K562 (cell line): Measurements from ENCODE around the gene SLC9A2. TPM values are rescaled to one million over a fixed set of nuclear protein-coding genes. Genes with fewer than 3 reads are reported as not detected.

Source experiments
- ATF7 ChIP-seq: fragments of 450-650 bp; IDR thresholded peaks from 2 replicates; pipeline ENCODE4 v1.7.1; 2014; ENCODE audit warnings: mild to moderate bottlenecking, moderate library complexity
- BRCA1 ChIP-seq, 2 experiments: fragments of 450-650 bp in 1 of 2; sonication (generic) in 1 of 2; formaldehyde crosslinking in 1 of 2; IDR thresholded peaks; 2 replicates each; pipeline versions ENCODE4 v1.5.0 to v1.6.1; 2017 to 2020; ENCODE audit warnings: mild to moderate bottlenecking in 1 of 2, missing genetic modification reagents in 1 of 2
- CREB1 ChIP-seq, 2 experiments: sonication (generic) in 1 of 2; formaldehyde crosslinking in 1 of 2; IDR thresholded peaks; 2 replicates each; pipeline versions ENCODE4 v1.6.1 to v1.8.0; 2012 to 2022; ENCODE audit warnings: inconsistent platforms in 1 of 2, mild to moderate bottlenecking in 1 of 2, missing genetic modification reagents in 1 of 2, moderate library complexity in 1 of 2
- ELK1 ChIP-seq: sonication (generic); formaldehyde crosslinking; IDR thresholded peaks from 2 replicates; pipeline ENCODE4 v1.8.1; 2022; ENCODE audit warnings: missing genetic modification reagents
- FOXA3 ChIP-seq, 2 experiments: fragments of 450-650 bp in 1 of 2; sonication (generic) in 1 of 2; formaldehyde crosslinking; IDR thresholded peaks in 1 of 2; conservative IDR thresholded peaks in 1 of 2; 2 replicates each; pipeline versions ENCODE4 v1.4.0 to v1.8.0; 2020 to 2022; ENCODE audit warnings: mild to moderate bottlenecking in 2 of 2, missing genetic modification reagents in 1 of 2
- HNRNPL ChIP-seq: fragments of 200-400 bp; formaldehyde crosslinking; IDR thresholded peaks from 2 replicates; pipeline ENCODE4 v1.6.1; 2017; ENCODE audit warnings: low read depth, mild to moderate bottlenecking, low read length
- HNRNPLL ChIP-seq: fragments of 200-400 bp; formaldehyde crosslinking; IDR thresholded peaks from 2 replicates; pipeline ENCODE4 v1.6.1; 2017; ENCODE audit warnings: low read length, low read depth, mild to moderate bottlenecking; ENCODE audit not compliant: poor library complexity, severe bottlenecking
- KDM1A ChIP-seq, 2 experiments: fragments of 450-650 bp; IDR thresholded peaks; 2 replicates each; pipeline ENCODE4 v1.6.1; 2016; ENCODE audit warnings: mild to moderate bottlenecking in 2 of 2
- NR4A1 ChIP-seq, 2 experiments: fragments of 250-450 bp in 1 of 2; fragments of 450-650 bp in 1 of 2; sonication (Bioruptor Pico) in 1 of 2; IDR thresholded peaks; 2 replicates each; pipeline versions ENCODE4 v1.4.0 to v1.6.1; 2016 to 2020; ENCODE audit warnings: mild to moderate bottlenecking in 2 of 2, missing compliant biosample characterization in 1 of 2, missing genetic modification characterization in 1 of 2, moderate library complexity in 1 of 2
- PHF8 ChIP-seq: fragments of 200-600 bp; sonication (generic); IDR thresholded peaks from 2 replicates; pipeline ENCODE4 v1.6.1; 2012; ENCODE audit warnings: mixed run types, mild to moderate bottlenecking, inconsistent platforms, low read length, moderate library complexity, borderline replicate concordance
- SAFB2 ChIP-seq: fragments of 200-400 bp; formaldehyde crosslinking; IDR thresholded peaks from 2 replicates; pipeline ENCODE4 v1.6.1; 2018; ENCODE audit warnings: borderline replicate concordance, low read length, low read depth, moderate library complexity; ENCODE audit not compliant: severe bottlenecking
- SAP30 ChIP-seq: fragments of 200-600 bp; sonication (generic); IDR thresholded peaks from 2 replicates; pipeline ENCODE4 v1.6.1; 2012; ENCODE audit warnings: borderline replicate concordance, low read depth, mild to moderate bottlenecking, moderate library complexity, low read length, control low read depth, inconsistent platforms; ENCODE audit not compliant: insufficient read depth, poor library complexity, severe bottlenecking
- TAL1 ChIP-seq: fragments of 450-650 bp; IDR thresholded peaks from 2 replicates; pipeline ENCODE4 v1.6.1; 2016; ENCODE audit warnings: mild to moderate bottlenecking
- TARDBP ChIP-seq: fragments of 450-650 bp; IDR thresholded peaks from 2 replicates; pipeline ENCODE4 v1.6.1; 2016
- ZBTB1 ChIP-seq: sonication (generic); formaldehyde crosslinking; IDR thresholded peaks from 2 replicates; pipeline ENCODE4 v1.8.1; 2023; ENCODE audit warnings: missing genetic modification reagents, low read depth, mild to moderate bottlenecking, borderline replicate concordance
- polyA plus RNA-seq, 8 experiments: library from polyadenylated mRNA; depleted of rRNA in 4 of 8; stranded (reverse) in 5 of 8; unstranded in 3 of 8; fragments of >200 nt; fragmentation: Nextera tagmentation in 2 of 8; fragmentation: Illumina TruSeq in 1 of 8; extraction: Ambion mirVana in 2 of 8; extraction: Trizol in 1 of 8; gene quantifications; 2 replicates each; pipeline versions ENCODE4 v1.2.1 to v1.2.3, GENCODE V29; 2011 to 2014; ENCODE audit warnings: inconsistent platforms in 1 of 8, missing spikeins in 1 of 8
- total RNA-seq, 7 experiments: library from RNA; depleted of rRNA in 6 of 7; stranded (reverse); fragments of >200 nt in 6 of 7; fragmentation: Illumina TruSeq in 2 of 7; extraction: Trizol in 2 of 7; gene quantifications; 2 replicates each; pipeline versions ENCODE4 v1.2.1 to v1.2.3, GENCODE V29; 2011 to 2021; ENCODE audit warnings: low replicate concordance in 1 of 7

SLC9A2 gene
- total and polyA plus RNA-seq, 9 of the 15 experiments (the other 6 are each of a cell fraction or from before 2014, with no cell fraction given): 0.45 to 3.3 (median 1.6) TPM

- TF ChIP-seq ZBTB1 (CRISPR knock-in tag) (0 out of 2 replicates have a peak, but pooled peaks have one; percentile 41), TARDBP (0 out of 2 replicates have a peak, but pooled peaks have one; percentile 63), ELK1 (CRISPR knock-in tag) (no peak), KDM1A (IDR thresholded peaks at IDR 0.05) (peak; percentile 62; a peak in 2 of 4 replicates), PHF8 (peak; percentile 59; the same call in 1 of the 2 replicates), HNRNPL (no peak), SAP30 (peak; percentile 2), HNRNPLL (peak; percentile 72), BRCA1 (IDR thresholded peaks at IDR 0.05) (no peak), BRCA1 (CRISPR knock-in tag; IDR thresholded peaks at IDR 0.05) (no peak), FOXA3 (CRISPR knock-in tag; conservative IDR thresholded peaks at IDR 0.05 in 1 of 2, IDR thresholded peaks at IDR 0.05 in 1 of 2) (0 out of 4 replicates have a peak, but pooled peaks of 1 of the 2 experiments have one; percentile 6), SAFB2 (no peak), TAL1 (no peak), CREB1 (IDR thresholded peaks at IDR 0.05) (0 out of 2 replicates have a peak, but pooled peaks have one; percentile 12), CREB1 (CRISPR knock-in tag; IDR thresholded peaks at IDR 0.05) (no peak), ATF7 (peak; percentile 14; the same call in 1 of the 2 replicates), NR4A1 (CRISPR knock-in tag; IDR thresholded peaks at IDR 0.05) (no peak), NR4A1 (tag; IDR thresholded peaks at IDR 0.05) (0 out of 2 replicates have a peak, but pooled peaks have one; percentile 15)
These were observed 620 bp upstream of the SLC9A2 start (continued) for GRCh38 chr2:102618452-102619413.
